ENCODE results near the gene MAP2K3.

The MAP2K3 gene

DNA sequence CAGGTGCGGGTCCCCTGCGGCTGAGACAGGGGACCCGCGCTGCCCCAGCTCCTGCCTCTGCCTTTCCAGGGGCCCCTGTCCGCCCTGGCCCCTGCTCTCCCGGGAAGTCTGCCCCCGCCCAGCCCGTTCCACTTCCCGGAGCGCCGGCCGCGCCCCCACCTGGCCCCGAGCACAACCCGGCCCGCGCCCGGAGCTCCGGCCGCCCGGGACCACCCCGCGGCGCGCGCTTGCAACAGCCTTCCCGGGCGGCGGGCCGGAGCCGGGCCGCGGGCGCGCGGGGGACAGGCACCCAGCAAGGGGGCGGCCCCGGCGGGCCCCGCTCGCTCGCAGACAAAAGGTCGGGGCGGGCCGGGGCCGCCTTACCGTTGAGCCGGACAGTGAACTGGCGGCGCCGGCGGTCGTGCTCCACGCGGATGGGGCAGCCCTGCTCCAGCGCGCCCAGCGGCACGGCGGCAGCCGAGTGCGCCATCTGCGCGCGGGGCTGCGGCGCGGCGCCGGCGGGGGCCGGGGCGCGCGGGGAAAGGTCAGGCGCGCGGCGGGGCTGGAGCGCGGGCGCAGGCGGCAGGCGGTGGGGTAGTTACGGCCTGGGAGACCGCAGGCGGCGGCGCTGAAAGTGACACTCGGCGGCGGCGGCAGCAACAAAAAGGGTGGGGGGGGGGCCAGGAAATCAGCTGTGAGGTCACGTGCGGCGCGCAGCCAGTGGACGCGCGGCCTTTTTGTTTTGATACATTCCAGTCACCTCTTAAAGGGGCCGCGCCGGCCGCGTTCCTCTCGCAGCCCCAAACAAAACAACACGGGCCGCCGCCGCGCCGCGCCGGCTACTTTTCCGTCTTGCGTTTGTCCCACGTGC is 31.5 kb upstream of the MAP2K3 start, which contains the start of gene NATD1:
Gene NATD1 (minus strand): TSS at position 615 of the 850 bp plus-strand sequence. CDS start 146 bp downstream, at position 469.
- peak; percentile 72 for DNase-seq

DNA sequence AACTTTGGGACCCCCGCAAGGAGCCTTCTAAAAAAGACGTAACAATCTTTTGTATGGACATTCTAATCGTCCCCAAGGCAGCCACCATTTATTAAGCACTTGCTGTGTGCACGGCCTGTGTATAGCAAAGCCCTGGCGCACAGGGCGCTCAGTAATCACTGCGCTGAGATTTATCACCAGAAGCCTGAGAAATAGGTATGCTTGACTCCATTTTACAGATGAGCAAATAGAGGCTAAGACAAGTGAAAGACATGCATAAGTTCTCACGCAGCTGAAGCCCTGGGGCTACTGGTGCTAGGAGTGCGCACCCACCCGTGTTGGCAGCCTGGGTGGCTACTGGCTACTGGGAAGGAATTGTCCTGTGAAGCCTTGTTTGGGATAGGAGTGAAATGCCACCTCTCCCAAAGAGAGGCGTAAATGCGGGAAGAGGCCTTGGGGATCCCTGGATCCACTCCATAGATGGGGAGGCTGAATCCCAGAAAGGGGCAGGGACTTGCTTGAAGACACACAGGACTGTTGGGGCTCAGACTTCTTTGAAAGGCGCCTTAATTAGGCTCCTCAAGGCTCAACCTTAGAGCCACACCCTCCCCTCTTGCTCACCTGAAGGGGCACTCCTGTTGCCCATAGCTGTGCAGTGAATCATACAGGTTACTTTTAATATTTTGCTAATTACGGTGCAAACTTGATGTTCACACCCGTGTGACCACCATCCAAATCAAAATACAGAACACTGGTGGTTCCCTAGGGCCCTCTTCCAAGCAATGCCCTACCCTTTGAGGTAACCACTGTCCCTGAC is 30.7 kb upstream of the MAP2K3 start:
- no peak for DNase-seq

DNA sequence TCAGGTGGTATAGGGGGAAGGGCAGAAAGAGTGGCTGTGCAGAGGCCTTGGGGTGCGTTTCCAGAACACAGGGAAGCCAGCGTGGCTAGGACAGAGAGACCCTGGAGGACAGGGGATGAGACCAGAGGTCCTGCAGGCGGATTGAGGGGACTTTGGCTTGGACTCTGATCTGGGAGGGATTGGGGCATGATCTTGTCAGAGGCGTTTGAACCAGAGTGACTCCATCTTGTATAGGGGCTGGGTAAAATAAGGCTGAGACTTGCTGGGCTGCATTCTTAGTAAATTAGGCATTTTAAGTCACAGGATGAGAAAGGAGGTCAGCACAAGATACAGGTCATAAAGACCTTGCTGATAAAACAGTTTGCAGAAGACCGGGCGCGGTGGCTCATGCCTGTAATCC is 25.9 kb upstream of the MAP2K3 start:
- DNase-seq = no peak

DNA sequence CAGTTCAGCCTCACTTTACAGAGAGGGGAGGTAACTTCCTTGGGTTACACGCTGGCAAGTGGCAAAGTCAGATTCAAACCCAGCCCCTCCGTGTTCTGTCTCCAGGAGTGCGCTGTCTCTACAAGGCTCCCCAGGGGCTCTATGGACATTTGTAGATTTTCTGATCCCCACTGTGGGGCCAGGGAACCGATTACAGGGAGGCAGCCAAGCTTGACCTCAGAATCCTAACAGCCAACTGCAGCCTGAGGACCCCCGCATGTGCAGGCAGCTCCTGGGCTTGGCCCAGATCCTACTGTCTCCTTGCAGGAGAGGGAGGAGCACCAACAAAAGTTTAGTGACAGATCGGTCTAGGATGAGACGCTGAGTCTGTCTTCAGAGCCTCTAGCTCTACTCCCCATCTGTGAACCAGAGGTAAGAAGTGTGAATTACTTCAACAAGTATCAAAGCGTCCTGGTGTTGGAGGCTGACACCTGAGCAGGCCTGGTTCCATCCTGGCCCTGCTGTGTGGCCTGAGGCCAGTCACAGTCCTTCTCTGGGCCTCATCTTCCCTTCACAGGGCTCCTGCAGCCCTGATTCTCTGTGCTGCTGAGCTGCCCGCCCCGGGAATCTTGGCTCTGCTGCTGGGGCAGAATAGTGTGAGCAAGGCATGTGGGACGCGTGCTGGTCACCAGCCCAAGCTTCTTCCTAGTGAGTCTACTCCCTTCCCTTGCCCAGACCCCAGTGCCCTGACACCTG is 22.1 kb upstream of the MAP2K3 start:
- DNase-seq = no peak

DNA sequence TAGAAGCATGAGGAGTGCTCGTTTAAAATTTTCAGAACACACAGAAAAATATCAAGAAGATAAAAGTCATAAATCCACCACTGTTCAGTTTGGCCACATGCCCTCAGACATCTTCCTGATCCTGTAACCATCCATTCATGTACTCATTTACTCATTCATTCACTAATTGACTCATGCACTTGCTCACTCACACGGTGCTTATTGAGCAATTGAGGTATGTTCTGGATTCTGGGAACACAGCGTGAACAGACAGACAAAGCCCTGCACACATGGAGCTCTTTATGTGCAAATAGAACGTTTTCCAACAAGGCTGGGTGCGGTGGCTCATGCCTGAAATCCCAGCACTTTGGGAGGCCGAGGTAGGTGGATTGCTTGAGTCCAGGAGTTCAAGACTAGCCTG is 21.1 kb upstream of the MAP2K3 start:
- DNase-seq = peak; percentile 61

DNA sequence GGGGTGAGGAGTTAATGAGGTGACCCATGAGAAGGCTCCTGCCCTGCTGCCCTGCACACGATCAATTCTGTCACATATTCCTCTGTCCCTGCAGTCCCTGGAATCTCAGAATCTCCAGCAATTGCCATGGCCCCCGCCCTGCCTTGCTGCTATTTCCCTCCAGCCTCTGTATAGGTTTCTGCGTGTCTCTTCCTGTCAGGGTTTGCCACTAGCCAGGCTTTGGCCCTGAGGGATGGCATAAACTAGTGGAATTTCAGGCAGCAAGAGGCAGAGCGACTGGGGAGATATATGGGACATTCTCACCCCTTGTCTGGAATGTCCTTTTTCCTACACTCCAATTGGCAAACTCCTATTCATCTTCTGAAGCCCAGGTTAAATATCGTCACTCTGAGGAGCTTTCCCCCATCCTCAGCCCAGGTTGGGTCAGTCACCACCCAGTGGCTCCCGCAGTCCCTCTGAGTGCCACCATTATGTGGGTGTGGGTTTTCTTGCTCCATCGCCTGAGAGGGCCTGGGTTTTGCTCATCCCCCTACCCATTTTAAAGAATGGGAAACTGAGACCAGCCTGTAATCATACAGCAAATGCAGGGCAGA is 15.8 kb upstream of the MAP2K3 start:
- DNase-seq = no peak

DNA sequence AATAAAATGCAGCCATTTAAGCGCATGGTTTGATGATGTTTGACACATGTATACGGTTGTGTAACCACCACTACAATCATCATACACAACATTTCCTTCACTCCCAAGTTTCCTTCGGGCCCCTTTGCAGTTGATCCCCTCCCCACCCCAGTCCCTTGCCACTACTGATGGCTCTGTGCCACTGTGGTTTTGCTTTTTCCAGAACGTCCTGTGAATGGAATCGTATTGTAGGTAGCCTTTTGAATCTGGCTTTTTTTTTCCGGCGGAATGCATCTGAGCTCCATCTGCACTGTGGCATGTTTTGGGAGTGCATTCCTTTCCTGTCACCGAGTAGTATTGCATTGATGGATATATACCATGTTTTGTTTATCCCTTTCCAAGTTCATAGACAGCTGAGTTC is 15.1 kb upstream of the MAP2K3 start:
- no peak for DNase-seq

DNA sequence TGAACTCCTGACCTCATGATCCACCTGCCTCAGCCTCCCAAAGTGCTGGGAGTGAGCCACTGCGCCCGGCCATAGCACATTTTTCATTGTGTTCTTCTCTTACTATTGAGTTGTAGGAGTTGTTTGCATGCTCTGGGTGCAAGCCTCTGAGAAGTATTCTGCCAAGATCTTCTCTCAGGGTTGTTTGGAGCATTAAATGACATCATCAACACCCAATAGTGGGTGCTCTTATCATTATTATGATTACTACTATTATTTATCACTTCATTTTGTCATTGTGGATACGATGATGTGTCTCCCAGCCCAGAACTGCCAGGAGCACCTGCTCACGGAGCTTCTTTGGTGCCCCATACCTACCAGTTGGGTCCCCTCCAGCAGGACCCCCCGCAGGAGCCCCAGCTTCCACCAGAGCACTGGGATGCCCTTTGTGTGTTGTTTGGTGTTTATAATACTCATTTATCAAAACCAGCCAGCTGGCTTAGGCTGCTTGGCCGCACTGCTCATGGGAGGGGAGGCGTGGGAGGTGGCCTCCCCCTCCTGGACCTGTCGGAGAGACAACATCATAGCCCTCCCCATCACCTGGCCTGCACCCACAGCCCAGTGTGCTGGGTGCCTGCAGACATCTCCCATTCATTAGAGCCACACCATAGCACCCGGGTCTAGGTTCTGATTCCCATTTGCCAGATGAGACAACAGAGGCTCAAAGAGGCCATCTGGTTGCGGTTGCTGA is 12.9 kb upstream of the MAP2K3 start:
- no peak for DNase-seq

DNA sequence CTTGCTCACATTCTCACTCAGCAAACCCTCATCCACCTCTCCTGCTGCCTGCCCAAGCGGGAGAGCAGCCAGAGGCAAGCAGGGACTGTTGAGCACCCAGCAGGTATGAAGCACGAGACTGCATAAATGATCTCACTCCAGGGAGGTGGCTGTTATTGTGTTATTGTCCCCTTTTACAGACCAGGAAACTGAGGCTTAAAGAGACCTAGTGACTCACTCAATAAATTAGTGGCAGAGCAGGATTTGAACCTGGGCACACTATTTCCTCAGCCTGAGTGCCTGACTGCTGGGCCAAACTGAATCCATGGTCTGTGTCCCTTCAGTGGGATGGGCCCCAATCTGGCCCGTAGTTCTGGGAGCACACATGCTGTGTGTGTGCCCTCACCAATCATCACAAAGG is 12.3 kb upstream of the MAP2K3 start:
- DNase-seq = no peak

DNA sequence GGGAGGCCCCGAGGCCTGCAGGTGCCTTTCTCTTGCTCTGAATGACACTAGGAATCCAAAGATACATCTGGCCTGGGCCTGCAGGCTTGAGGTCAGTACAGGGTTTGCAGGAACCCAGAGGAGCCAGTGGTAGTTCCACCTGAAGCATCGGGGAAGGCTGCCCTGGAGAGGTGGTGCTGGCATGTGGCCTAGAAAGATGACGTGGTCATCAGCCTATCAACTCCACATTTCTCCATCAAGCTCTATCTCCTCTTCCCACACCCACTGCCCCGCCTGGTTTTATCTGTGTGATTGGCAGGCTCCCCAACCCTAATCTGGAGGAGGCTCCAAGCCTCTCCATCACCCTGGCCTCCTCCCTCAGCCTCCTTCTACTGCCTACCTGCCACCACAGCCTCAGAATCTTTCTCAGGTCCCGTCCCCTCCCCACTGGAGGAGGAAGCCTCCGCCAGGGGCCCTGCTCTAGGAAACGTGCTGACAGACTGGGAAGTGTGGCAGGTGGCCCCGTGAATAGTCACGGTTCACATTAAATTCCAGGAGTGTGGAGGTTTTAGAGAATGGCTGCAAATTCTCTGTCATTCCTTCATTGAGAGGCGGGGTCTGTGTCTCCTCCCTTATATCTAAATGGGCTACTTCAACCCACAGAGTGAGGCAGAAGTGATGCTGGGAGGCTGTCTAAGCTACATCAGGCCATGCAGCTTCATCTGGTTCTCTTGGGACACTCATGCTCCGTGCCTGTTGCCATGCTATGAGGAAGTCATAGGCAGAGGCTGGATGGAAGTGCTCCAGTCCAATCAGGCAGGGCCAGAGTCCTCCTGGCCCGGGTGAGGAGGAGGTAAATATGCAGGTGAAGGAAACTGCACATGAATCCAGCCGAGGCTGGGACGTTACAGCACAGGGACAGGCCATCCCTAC is 11.4 kb upstream of the MAP2K3 start:
- no peak for DNase-seq

DNA sequence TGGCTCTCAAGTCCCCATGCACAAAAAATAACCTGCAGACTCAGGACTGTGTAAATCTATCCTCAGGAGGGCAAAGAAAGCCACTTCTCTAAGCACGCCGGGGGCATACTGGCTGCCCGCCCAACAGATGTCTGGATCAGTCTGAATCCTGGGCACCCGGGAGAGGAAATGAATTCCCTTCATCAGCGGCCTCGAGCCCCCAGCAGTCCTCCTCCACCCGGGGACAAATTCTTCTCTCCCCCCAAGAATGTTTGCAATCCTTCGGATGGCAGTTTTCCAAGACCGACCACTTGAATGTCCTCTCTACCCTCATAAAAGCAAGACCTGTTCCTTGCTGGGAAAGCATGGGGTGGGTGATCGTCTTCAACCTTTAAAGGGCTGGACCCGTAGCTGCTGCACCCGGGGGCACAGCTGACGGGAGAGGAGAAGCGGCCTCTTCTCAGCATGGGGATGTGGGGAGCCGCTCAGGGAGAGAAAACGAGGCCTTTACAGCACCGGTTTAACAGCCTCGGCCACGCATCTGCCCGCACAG is 9.4 kb upstream of the MAP2K3 start:
- DNase-seq = no peak

DNA sequence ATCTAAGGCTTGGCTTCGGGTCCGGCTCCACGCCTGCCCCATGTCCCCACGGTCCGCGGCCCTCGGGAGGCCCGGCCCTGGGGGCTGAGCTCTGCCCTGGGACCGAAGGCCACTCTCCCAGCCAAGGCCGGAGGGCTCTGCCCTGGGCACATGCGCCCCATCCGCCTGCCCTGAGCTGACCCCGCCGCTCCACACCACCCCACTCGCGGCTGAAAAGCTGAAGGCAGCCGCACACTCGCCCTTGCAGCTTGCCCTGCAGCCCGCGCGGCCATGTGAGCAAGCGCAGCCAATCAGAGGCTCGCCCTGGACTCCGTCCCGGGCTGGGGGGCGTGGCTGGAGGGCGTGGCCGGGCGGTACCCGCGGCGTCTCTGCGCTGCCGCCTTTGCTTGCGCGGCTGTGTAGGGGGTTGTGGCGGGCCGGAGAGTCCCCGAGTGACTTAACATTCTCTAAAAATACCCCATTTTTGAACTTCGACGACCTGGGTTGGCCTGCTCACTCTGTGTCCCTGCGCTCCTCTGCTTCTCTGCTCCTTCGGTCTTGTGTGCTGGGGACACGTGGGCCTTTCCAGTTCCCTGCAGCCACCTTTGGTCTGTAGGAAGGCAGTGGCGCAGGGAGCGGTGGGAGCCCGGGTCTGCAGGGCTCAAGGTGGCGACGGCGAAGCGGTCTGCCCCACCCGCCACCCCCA is 8.8 kb upstream of the MAP2K3 start:
- DNase-seq = peak; percentile 94

DNA sequence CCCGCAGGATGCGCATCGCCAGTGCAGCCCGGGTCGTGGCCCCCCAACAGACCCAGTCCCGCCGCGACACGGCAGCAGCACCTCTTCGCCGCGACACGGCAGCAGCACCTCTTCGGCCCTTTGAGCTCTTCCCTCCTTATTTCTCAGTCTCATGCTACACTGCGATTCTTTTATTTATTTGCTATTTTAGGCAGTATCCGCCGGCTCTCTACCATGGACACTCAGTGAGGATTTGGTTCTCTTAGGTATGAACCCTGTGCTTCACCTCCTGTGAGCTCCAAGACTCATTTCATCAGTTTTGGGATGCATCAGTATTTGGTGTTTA is 8.3 kb upstream of the MAP2K3 start:
- DNase-seq = no peak

DNA sequence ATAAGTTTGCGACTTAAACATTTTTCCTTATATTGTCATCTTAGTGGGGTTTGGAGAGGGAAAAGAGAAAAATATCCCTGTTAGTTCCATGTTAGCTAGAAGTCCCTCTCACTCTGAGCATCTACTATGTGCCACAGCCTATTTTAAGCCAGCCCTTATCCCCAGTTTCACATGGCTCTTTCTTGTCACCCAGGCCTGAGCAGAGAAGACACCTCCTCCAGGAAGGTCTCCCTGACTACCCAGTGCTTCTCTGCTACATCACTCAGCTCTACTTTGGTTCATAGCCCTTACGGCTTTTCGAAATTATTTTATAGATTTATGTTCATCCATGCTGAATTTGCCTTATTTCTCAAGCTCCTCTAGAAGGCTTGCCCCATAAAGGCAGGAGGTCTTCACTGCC is 7.2 kb upstream of the MAP2K3 start:
- DNase-seq = no peak

DNA sequence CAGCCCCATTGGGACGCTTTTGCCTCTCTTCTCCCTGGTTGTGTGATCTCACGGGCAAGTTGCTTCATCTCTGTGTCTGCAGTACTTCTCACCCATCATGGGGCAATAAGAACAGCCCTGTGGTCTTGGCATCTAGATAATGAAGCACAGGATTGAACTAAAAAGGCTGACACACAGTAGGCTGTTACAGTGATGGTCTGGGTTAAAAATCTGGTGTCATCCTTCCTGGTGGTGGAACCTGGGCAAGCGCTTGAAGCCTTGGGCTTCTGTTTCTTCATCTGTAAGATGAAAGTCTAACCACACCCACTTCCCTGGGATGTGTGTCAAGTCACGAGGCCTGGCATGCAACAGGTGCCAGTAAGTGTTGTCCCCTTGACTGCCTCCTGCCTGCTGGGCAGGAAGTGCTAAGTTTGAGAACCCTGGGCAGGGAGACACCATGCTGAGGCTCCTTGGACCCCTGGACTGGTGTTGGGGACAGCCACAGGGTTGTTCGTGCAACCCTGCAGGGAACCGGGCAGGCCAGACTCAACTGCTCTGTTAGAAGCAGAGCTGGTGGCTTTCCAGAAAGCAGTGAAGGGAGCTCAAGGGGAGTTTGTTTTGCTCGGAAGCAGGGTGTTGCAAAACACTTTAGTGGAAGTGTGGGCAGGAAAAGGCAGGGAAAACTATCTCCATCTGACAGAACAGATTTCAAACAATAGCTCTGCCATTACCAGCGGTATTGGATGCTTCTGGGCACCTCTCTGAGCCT is 5.9 kb upstream of the MAP2K3 start:
- DNase-seq = peak; percentile 66

DNA sequence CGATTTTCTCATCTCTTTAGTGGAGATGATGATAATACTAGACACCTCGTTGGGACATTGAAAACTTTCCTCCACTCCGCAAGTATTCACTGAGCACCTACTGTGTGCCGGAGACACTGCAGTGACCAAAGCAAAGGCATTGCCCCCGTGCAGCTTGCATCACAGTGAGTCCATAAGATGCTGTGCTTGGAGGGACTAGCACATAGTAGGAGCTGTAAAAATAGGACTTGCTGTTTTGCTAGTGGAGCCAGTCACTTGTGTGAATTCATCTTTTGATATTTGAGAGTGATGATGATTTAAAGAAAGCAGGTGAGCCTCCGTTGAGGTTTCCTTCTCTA is 5.3 kb upstream of the MAP2K3 start:
- DNase-seq = no peak

DNA sequence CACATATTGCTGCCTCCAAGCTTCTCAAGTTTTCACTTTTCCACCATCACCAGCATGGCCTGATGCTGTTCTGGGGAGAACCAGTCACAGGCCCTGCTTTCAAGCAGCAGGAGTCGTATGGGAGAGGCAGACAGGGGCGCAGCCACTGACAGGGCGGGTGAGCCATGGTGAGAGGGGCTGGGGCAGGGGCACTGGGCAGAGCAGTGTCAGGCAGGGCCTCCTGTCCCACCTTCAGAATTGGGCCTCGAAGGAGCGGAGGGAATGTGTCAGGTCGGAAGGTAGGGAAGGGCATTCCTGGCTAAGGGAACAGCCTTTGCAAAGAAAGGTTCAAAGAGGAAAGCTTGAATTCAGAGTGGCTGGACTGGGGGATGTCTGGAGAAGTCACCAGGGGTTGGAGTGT is 4.9 kb upstream of the MAP2K3 start:
- DNase-seq = no peak

DNA sequence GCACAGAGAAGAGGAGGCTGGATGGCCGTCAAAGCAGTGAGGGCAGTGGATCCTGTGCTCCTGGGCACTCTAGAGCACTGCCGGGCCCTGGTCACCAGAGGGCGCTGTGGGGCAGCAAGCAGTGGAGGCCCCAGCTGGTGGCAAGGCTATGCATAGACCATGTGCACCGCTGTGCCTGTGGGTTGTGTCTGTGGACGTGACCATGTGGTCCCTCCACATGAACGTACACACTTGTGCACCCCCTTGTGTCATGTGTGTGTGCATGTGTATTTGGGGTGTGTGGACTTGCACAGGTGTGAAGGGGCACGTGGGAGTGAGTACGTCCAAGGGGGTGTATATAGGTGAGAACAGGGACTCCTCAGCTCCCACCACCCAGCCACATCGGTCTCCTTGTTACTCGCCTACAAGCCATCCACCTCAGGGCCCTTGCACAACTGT is 4.4 kb upstream of the MAP2K3 start:
- DNase-seq = peak; percentile 92

DNA sequence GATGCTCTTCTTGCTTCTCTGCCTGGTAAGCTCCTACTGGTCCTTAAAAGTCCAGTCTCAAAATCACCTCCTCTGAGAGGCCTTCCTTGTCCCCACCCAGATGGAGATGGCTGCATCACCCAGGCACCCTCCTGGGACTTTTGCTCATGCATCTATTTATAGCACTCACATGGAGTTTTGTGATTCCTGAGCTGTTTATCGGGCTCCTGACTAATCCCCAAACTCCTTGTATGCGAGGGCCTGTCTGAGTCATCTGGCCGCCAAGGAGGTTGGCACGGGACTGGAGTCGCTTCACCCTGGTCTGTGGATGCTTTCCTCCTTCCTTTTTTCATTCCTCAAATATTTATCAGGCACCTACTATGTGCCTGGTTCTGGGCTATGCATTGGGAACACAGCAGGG is 2.3 kb upstream of the MAP2K3 start:
- no peak for DNase-seq

DNA sequence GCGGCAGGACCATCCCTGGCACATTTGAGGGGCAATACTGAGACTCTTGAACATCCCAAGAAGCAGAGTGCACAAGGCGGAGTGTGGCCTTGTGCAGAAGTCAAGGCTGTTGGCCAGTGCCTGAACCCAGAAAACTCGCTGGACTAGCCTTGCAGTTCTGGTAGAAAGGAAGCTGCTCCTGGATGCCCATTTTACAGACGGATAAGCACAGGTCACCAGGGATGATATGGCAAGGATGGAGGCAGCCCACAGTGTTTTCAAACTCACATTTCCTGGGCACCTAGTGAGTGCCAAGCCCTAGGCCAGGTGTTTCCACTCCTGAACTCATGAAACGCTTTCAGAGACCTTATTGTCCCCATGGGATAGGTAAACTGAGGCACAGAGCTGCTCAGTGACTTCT is 1.7 kb upstream of the MAP2K3 start:
- DNase-seq = no peak

Data from activated CD4-positive, alpha-beta T cell treated with anti-CD3 and anti-CD28 coated beads, Interleukin-2, amount 50 U/mL, for 16 hours (primary cell).